GM21360 (cell line): Measurements from ENCODE around the gene MRPL14.
"Not testable (repeated sequence)": the region's sequence is repeated elsewhere in the genome, so short reads cannot be mapped to it uniquely, and the experiment has no call there.

Experiments used
- ATAC-seq: cut with Tn5 transposase; IDR thresholded peaks from one replicate; pipeline ENCODE4 v1.9.1; 2021; ENCODE audit warnings: mild to moderate bottlenecking, moderate library complexity; ENCODE audit not compliant: unreplicated experiment

Gene MRPL14

GRCh38 chr6:44150317-44150917, 23.2 kb upstream of the MRPL14 start:
- ATAC-seq = no peak

- ATAC-seq = no peak
These were observed 22.2 kb upstream of the MRPL14 start for GRCh38 chr6:44149369-44150012.

DNA sequence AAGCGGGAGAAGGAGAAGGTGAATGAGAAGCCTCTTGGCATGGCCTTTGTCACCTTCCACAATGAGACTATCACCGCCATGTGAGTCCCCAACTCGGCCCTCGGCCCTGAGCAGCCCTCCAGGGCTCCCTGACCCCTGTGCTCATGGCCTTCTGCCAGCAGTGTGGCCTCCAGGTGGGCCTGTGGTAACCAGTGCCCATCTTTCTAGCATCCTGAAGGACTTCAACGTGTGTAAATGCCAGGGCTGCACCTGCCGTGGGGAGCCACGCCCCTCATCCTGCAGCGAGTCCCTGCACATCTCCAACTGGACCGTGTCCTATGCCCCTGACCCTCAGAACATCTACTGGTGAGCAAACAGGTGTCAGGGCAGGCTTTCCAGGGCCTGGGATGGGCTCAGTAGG, 21.1 kb upstream of the MRPL14 start:
- no peak for ATAC-seq

- ATAC-seq = no peak
These were observed 20.0 kb upstream of the MRPL14 start for GRCh38 chr6:44147256-44147655.

GRCh38 chr6:44146685-44147084, 19.4 kb upstream of the MRPL14 start:
- ATAC-seq = no peak

DNA sequence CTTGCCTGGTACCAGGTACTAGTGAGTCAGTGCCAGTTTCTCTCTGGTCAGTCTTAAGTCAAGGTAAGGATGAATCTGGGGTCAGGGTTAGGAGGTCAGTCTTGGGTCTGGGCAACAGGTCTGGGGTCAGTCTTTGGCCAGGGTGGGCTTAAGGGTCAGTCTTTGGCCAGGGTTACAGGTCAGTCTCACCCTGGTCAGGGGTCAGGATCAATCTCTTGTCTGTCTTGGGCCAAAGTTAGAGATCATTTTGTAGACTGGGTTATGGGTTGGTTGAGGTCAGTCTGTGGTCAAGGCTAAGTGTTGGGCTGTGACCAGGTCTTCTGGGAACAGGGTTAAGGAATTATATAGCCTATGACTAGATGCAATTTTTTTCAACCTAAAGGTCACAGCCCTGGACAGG, 18.6 kb upstream of the MRPL14 start:
- ATAC-seq = no peak

- ATAC-seq = not testable (repeated sequence)
These were observed 17.3 kb upstream of the MRPL14 start for GRCh38 chr6:44144536-44144935.

GRCh38 chr6:44143731-44144130, 16.5 kb upstream of the MRPL14 start:
- no peak for ATAC-seq

- ATAC-seq = no peak
These were observed 15.6 kb upstream of the MRPL14 start for GRCh38 chr6:44142835-44143234.

- ATAC-seq = no peak
These were observed 12.1 kb upstream of the MRPL14 start for GRCh38 chr6:44139351-44139743.

- ATAC-seq = no peak
These were observed 11.6 kb upstream of the MRPL14 start for GRCh38 chr6:44138717-44139350.

DNA sequence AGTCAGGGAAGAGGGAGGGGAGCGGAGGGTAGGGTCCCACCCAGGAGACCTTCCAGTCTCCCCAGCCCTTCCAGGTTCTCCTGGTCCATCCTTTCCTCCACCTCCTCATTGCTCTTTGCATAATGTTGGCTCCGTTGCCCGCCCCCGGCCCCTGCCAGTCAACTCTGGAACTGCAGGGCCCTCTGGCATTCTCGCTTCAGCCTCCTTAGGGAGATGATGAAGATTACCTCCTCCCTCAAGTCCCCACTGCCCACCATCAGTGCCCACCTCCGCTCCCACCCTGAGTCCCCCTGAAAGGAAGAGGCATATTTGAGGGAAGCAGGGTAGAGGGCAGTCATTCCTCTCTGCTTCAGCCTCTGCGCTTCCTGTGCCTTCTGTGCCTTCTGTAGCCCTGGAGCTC, 8.6 kb upstream of the MRPL14 start:
- ATAC-seq = no peak

DNA sequence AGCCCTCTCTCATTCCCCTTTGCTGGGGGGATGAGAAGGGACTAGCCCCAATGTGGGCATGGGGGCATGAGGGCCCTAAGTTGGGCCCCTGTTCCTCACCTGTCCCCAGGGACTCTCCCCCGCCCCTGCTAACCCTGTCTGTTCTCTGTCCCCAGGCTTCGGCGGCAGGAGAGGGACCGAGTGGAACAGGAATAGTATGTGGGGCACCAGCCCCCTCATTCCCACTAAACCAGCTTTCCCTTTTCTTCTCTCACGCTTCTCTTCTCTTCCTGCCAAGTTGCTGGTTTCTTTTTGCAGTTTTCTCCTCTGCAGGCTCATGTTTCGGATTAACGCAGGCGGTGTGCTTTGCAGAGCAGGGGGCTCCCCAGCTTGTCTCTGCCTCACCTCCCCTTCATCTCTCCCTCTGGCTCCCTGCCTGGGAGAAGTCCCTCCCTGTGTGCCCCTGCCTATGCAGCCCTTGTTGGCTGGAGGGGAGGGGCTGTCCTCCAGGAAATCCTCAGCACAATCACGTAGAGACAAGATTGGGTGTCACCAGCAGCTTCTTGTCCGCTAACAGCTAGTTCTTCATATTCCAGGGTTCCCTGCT, 8.0 kb upstream of the MRPL14 start:
- no peak for ATAC-seq

- no peak for ATAC-seq
These were observed 6.9 kb upstream of the MRPL14 start for GRCh38 chr6:44133981-44134711.

- no peak for ATAC-seq
These were observed 6.0 kb upstream of the MRPL14 start for GRCh38 chr6:44133003-44133931.

GRCh38 chr6:44132476-44132875, 5.2 kb upstream of the MRPL14 start:
- no peak for ATAC-seq

DNA sequence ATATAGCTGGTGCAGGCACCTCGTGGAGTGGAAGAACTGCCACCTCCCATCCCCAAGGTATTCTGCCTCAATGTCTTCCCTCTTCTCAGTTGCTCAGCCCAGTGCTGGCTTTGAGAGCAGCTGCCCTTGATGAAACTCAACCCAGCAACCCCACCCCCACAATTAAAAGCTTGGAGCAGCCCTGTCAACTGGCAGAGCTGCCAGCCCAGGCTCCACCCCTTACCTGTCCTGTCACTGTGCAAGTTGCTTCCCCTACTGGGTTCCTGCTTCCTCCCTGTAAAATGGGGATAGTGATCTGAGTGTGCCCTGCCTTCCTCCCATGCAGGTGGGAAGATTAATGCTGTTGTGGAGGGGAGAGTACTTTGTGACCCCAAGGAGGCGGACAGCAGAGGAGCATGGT, 4.6 kb upstream of the MRPL14 start:
- no peak for ATAC-seq

- no peak for ATAC-seq
These were observed 2.6 kb upstream of the MRPL14 start for GRCh38 chr6:44129841-44130322.

DNA sequence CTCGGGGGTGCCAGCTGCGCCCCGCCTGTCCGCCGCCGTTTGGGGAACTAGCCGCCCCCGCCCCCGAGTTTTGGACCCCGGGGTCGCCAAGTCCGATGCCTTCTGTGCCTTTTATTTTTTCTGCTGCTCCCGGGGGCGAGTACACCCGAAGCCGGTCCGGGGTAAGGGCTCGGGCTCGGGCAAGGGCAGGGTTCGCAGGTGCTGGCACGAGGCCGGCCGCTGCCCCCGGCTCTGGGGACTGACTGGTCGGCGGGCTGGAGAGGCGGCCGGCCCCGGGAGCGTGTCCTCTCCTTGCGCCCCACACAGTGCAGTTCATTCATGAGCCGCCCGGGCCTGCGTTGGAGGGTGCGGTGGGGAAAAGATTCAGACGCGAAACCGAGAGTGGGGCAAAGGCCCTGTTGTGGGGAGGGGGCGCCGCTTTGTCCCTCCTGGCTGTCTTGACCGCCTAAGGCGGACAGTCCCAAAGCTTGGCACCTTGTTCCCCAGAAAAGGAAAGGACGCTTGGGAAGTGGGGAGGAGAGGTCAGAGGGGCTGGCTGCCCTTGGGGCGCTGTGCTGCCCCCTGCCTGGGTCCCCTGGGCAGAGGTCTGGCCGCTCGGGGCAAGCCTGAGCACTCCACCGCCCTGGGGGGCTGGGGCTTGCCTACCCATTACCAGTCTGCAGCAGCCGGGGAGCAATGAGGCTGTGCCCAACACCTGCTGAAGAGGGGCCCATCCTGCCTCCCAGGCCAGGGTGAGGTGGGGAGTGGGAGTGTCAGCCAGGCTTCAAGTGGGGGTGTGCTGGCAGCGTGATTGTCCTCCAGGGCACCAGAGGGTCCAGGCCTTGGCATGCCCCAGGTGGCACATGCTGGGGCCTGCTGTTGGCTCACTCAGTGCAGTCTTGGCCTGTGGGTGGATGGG, 1.0 kb upstream of the MRPL14 start:
- no peak for ATAC-seq
